HCT116 (cell line): ENCODE results near the gene SLC23A1. TPM values are rescaled to one million over a fixed set of nuclear protein-coding genes. Genes with fewer than 3 reads are reported as not detected.

Source experiments
- ATAC-seq: fragments of 200-7000 bp; cut with Tn5 transposase; 2 replicates; pipeline ENCODE4 v1.9.1; 2020; ENCODE audit warnings: mild to moderate bottlenecking, moderate library complexity
- BruUV-seq: library from RNA; stranded (reverse); fragments of 400-500 nt; replicated peaks from 2 replicates; lab custom pipeline; 2021; lab: Mats Ljungman, UMichigan
- CTCF ChIA-PET: fragments of 300-600 bp; sonication (Branson Sonifier 250); formaldehyde crosslinking; loops from one replicate; lab custom pipeline; 2021; ENCODE audit warnings: antibody characterized with exemption; lab: Charles Lee
- POLR2A ChIA-PET: fragments of 300-600, 350-600 bp; sonication (Branson Sonifier 250); formaldehyde crosslinking; loops from one replicate; lab custom pipeline; 2021; ENCODE audit warnings: antibody characterized with exemption; lab: Charles Lee
- RAD21 ChIA-PET, 2 experiments: fragments of 300-600 bp; sonication (Branson Sonifier 250); formaldehyde crosslinking; loops; one replicate each; lab custom pipeline; 2023; ENCODE audit warnings: low total read pairs in 2 of 2; ENCODE audit not compliant: uncharacterized antibody in 2 of 2, unreplicated experiment in 2 of 2, low non-redundant PET in 1 of 2; lab: Charles Lee
- DNase-seq: peaks from one replicate; pipeline ENCODE4 v3.0.0-alpha.2; 2010; ENCODE audit warnings: low read depth, low spot score
- H2AFZ ChIP-seq: fragments of 200-600 bp; shearing (Covaris generic), sonication (generic); 2 replicates; pipeline ENCODE4 v1.6.1; 2017; ENCODE audit warnings: low read depth, mixed run types, mixed read lengths, antibody characterized with exemption, low read length; ENCODE audit not compliant: poor library complexity, severe bottlenecking
- H3K27ac ChIP-seq: 2 replicates; pipeline ENCODE4 v1.5.1; 2012; ENCODE audit warnings: low read depth, low read length
- H3K27me3 ChIP-seq: fragments of 200-600 bp; sonication (generic); 2 replicates; pipeline ENCODE4 v1.6.1; 2016; ENCODE audit warnings: mixed run types, low read length, mixed read lengths; ENCODE audit not compliant: insufficient read depth
- H3K36me3 ChIP-seq, 2 experiments: fragments of 200-500 bp in 1 of 2; fragments of 200-600 bp in 1 of 2; sonication (Bioruptor generic) in 1 of 2; sonication (generic) in 1 of 2; 2 replicates each; pipeline versions ENCODE4 v1.5.1 to v1.6.1; 2014 to 2016; ENCODE audit warnings: low read length in 2 of 2, inconsistent platforms in 1 of 2, mixed read lengths in 1 of 2, mixed run types in 1 of 2; ENCODE audit not compliant: insufficient read depth in 2 of 2, control insufficient read depth in 1 of 2
- H3K4me1 ChIP-seq, 2 experiments: fragments of 200-600 bp in 1 of 2; sonication (generic) in 1 of 2; 2 replicates each; pipeline versions ENCODE4 v1.5.1 to v1.6.1; 2012 to 2017; ENCODE audit warnings: low read length in 2 of 2, inconsistent platforms in 1 of 2, mild to moderate bottlenecking in 1 of 2, mixed read lengths in 1 of 2, mixed run types in 1 of 2, moderate library complexity in 1 of 2; ENCODE audit not compliant: insufficient read depth in 2 of 2, control insufficient read depth in 1 of 2
- H3K4me2 ChIP-seq: fragments of 200-600 bp; sonication (generic); 2 replicates; pipeline ENCODE4 v1.6.1; 2017; ENCODE audit warnings: mixed run types, low read length, mixed read lengths
- H3K4me3 ChIP-seq, 2 experiments: fragments of 200-600 bp in 1 of 2; sonication (generic) in 1 of 2; replicated peaks in 1 of 2; 2 replicates each; pipeline ENCODE4 v1.5.1; 2011 to 2016; ENCODE audit warnings: low read length in 2 of 2, control low read depth in 1 of 2, low read depth in 1 of 2, mild to moderate bottlenecking in 1 of 2, mixed read lengths in 1 of 2, mixed run types in 1 of 2
- H3K79me2 ChIP-seq: fragments of 200-600 bp; sonication (generic); 2 replicates; pipeline ENCODE4 v1.6.1; 2017; ENCODE audit warnings: mild to moderate bottlenecking, mixed run types, low read length, moderate library complexity, mixed read lengths; ENCODE audit not compliant: insufficient read depth
- H3K9ac ChIP-seq: fragments of 200-600 bp; sonication (generic); 2 replicates; pipeline ENCODE4 v1.6.1; 2016; ENCODE audit warnings: low read length, mixed read lengths
- H3K9me2 ChIP-seq: fragments of 200-600 bp; sonication (generic), shearing (Covaris generic); 2 replicates; pipeline ENCODE4 v1.6.1; 2017; ENCODE audit warnings: mixed run types, mild to moderate bottlenecking, moderate library complexity; ENCODE audit not compliant: insufficient read depth
- H3K9me3 ChIP-seq, 2 experiments: fragments of 200-500 bp in 1 of 2; fragments of 200-600 bp in 1 of 2; sonication (Bioruptor generic) in 1 of 2; sonication (generic) in 1 of 2; 2 replicates each; pipeline ENCODE4 v1.6.1; 2014 to 2017; ENCODE audit warnings: low read length in 2 of 2, mixed read lengths in 2 of 2, inconsistent platforms in 1 of 2, low read depth in 1 of 2, mild to moderate bottlenecking in 1 of 2, mixed run types in 1 of 2, moderate library complexity in 1 of 2; ENCODE audit not compliant: control insufficient read depth in 1 of 2, insufficient read depth in 1 of 2
- H4K20me1 ChIP-seq: fragments of 200-600 bp; sonication (generic), shearing (Covaris generic); 2 replicates; pipeline ENCODE4 v1.6.1; 2017; ENCODE audit warnings: mixed run types, mild to moderate bottlenecking, moderate library complexity; ENCODE audit not compliant: insufficient read depth
- CBX3 ChIP-seq: IDR thresholded peaks from 2 replicates; pipeline ENCODE4 v1.6.1; 2012; ENCODE audit warnings: low read depth
- CEBPB ChIP-seq: IDR thresholded peaks from 2 replicates; pipeline ENCODE4 v1.6.1; 2012; ENCODE audit warnings: low read depth
- EGR1 ChIP-seq: IDR thresholded peaks from 2 replicates; pipeline ENCODE4 v1.6.1; 2012; ENCODE audit warnings: low read depth
- ELF1 ChIP-seq: IDR thresholded peaks from 2 replicates; pipeline ENCODE4 v1.6.1; 2012; ENCODE audit warnings: low read depth, borderline replicate concordance
- EZH2 ChIP-seq: fragments of 200-600 bp; sonication (generic); IDR thresholded peaks from 2 replicates; pipeline ENCODE4 v1.6.1; 2017; ENCODE audit warnings: antibody characterized with exemption, mixed run types
- EZH2phosphoT487 ChIP-seq: fragments of 200-600 bp; IDR thresholded peaks from 2 replicates; pipeline ENCODE4 v1.6.1; 2018; ENCODE audit warnings: antibody characterized with exemption, borderline replicate concordance
- JUND ChIP-seq: IDR thresholded peaks from 2 replicates; pipeline ENCODE4 v1.6.1; 2012
- POLR2A ChIP-seq: IDR thresholded peaks from 2 replicates; pipeline ENCODE4 v1.7.0; 2011; ENCODE audit warnings: borderline replicate concordance; ENCODE audit not compliant: insufficient read depth, insufficient read length; ENCODE audit errors: extremely low read depth
- POLR2AphosphoS5 ChIP-seq: IDR thresholded peaks from 2 replicates; pipeline ENCODE4 v1.6.1; 2011; ENCODE audit warnings: mild to moderate bottlenecking, low read depth, low read length, moderate library complexity
- SRF ChIP-seq: IDR thresholded peaks from 2 replicates; pipeline ENCODE4 v1.6.1; 2012; ENCODE audit warnings: low read depth
- TCF7L2 ChIP-seq: IDR thresholded peaks from 2 replicates; pipeline ENCODE4 v1.7.0; 2011; ENCODE audit warnings: borderline replicate concordance, inconsistent platforms; ENCODE audit not compliant: insufficient read depth, insufficient read length; ENCODE audit errors: extremely low read depth
- YY1 ChIP-seq: IDR thresholded peaks from 2 replicates; pipeline ENCODE4 v1.6.1; 2011; ENCODE audit warnings: low read length, low read depth, moderate library complexity, mild to moderate bottlenecking; ENCODE audit not compliant: insufficient replicate concordance; ENCODE audit errors: extremely low read depth
- ZFX ChIP-seq: fragments of 450-650 bp; IDR thresholded peaks from 2 replicates; pipeline ENCODE4 v1.6.1; 2017
- intact Hi-C: fragments of 100-400 bp; cut with micrococcal nuclease; formaldehyde crosslinking; loops from 2 replicates; pipeline ENCODE4 v1.10.0; 2022
- total RNA-seq: library from RNA; stranded (reverse); gene quantifications from one replicate; pipeline ENCODE4 v1.2.1, GENCODE V29; 2021; ENCODE audit not compliant: unreplicated experiment
- TF ChIP-seq, protein P1 (sequence below), 3 experiments: fragments of 200-600 bp in 1 of 3; sonication (generic) in 1 of 3; IDR thresholded peaks in 2 of 3; conservative IDR thresholded peaks in 1 of 3; 2 replicates each; pipeline ENCODE4 v1.5.1; 2012 to 2017; ENCODE audit warnings: low read depth in 2 of 3, low read length in 2 of 3, antibody characterized with exemption in 1 of 3, borderline replicate concordance in 1 of 3, control low read depth in 1 of 3, mild to moderate bottlenecking in 1 of 3, mixed read lengths in 1 of 3, mixed run types in 1 of 3, moderate library complexity in 1 of 3; ENCODE audit not compliant: insufficient read depth in 1 of 3
- TF ChIP-seq, protein P2 (sequence below): IDR thresholded peaks from 2 replicates; pipeline ENCODE4 v1.6.1; 2011; ENCODE audit warnings: mild to moderate bottlenecking, low read length, moderate library complexity; ENCODE audit not compliant: insufficient replicate concordance; ENCODE audit errors: extremely low read depth
- TF ChIP-seq, protein P3 (sequence below): IDR thresholded peaks from 2 replicates; pipeline ENCODE4 v1.6.1; 2012

SLC23A1 gene
- total RNA-seq, 1 experiment from 2014 or later: not detected

GRCh38 chr5:139415869-139416268 lies 32.8 kb upstream of the SLC23A1 start:
- H3K9ac ChIP-seq: no peak overlapping the region
- H3K4me1 ChIP-seq: peaks cover 3 to 18% of the 10 kb centered on the region in 2 experiments; a peak in 3 of 4 replicates
- no peak overlapping the region for H3K27ac ChIP-seq
- intact Hi-C loops: no loop called here
- H4K20me1 ChIP-seq: no peaks in the 10 kb centered on the region
- H3K79me2 ChIP-seq: no peaks in the 10 kb centered on the region
- DNase-seq (no peak), ATAC-seq (no peak)
- H3K4me3 ChIP-seq: no peak overlapping the region
- no peaks in the 10 kb centered on the region for H3K27me3 ChIP-seq
- TF ChIP-seq POLR2A (no peak), CBX3 (no peak), EGR1 (no peak), JUND (no peak)
- CTCF ChIA-PET: no interaction called here
- RAD21 ChIA-PET: no interaction called here
- no peaks in the 10 kb centered on the region for H3K9me2 ChIP-seq
- no peak overlapping the region for H3K4me2 ChIP-seq
- POLR2A ChIA-PET: no interaction called here
- BruUV-seq: no TSS peak
- H3K36me3 ChIP-seq: no peaks in the 10 kb centered on the region
- no peaks in the 10 kb centered on the region for H3K9me3 ChIP-seq
- H2AFZ ChIP-seq: no peak overlapping the region

- intact Hi-C loops: no loop called here
- no peaks in the 10 kb centered on the region for H3K9me2 ChIP-seq
- TF ChIP-seq CEBPB (no peak), EGR1 (no peak), YY1 (no peak), ELF1 (no peak), ZFX (no peak), CBX3 (no peak), POLR2A (no peak), EZH2phosphoT487 (no peak), EZH2 (no peak), TCF7L2 (no peak), POLR2AphosphoS5 (no peak), SRF (no peak)
- TF ChIP-seq, protein P1, sequence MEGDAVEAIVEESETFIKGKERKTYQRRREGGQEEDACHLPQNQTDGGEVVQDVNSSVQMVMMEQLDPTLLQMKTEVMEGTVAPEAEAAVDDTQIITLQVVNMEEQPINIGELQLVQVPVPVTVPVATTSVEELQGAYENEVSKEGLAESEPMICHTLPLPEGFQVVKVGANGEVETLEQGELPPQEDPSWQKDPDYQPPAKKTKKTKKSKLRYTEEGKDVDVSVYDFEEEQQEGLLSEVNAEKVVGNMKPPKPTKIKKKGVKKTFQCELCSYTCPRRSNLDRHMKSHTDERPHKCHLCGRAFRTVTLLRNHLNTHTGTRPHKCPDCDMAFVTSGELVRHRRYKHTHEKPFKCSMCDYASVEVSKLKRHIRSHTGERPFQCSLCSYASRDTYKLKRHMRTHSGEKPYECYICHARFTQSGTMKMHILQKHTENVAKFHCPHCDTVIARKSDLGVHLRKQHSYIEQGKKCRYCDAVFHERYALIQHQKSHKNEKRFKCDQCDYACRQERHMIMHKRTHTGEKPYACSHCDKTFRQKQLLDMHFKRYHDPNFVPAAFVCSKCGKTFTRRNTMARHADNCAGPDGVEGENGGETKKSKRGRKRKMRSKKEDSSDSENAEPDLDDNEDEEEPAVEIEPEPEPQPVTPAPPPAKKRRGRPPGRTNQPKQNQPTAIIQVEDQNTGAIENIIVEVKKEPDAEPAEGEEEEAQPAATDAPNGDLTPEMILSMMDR (IDR thresholded peaks at IDR 0.05 in 2 of 3, conservative IDR thresholded peaks at IDR 0.05 in 1 of 3; ENCODE audit: borderline replicate concordance in 1 of 3, insufficient read depth in 1 of 3, low read depth in 2 of 3, low read length in 2 of 3): no peak
- TF ChIP-seq, protein P2, sequence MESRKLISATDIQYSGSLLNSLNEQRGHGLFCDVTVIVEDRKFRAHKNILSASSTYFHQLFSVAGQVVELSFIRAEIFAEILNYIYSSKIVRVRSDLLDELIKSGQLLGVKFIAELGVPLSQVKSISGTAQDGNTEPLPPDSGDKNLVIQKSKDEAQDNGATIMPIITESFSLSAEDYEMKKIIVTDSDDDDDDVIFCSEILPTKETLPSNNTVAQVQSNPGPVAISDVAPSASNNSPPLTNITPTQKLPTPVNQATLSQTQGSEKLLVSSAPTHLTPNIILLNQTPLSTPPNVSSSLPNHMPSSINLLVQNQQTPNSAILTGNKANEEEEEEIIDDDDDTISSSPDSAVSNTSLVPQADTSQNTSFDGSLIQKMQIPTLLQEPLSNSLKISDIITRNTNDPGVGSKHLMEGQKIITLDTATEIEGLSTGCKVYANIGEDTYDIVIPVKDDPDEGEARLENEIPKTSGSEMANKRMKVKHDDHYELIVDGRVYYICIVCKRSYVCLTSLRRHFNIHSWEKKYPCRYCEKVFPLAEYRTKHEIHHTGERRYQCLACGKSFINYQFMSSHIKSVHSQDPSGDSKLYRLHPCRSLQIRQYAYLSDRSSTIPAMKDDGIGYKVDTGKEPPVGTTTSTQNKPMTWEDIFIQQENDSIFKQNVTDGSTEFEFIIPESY: no peak
- TF ChIP-seq, protein P3, sequence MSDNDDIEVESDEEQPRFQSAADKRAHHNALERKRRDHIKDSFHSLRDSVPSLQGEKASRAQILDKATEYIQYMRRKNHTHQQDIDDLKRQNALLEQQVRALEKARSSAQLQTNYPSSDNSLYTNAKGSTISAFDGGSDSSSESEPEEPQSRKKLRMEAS: no peak
- ChIA-PET RAD21 (no interaction called here), POLR2A (no interaction called here), CTCF (no interaction called here)
- no peaks in the 10 kb centered on the region for H3K27me3 ChIP-seq
- no peak for DNase-seq
- H4K20me1 ChIP-seq: no peaks in the 10 kb centered on the region
- no peak for ATAC-seq
- H3K27ac ChIP-seq: no peak overlapping the region
- H3K79me2 ChIP-seq: no peaks in the 10 kb centered on the region
- H2AFZ ChIP-seq: no peak overlapping the region
- no TSS peak for BruUV-seq
- H3K4me1 ChIP-seq: peaks cover 3 to 18% of the 10 kb centered on the region in 2 experiments; a peak in 3 of 4 replicates
- H3K4me3 ChIP-seq: no peak overlapping the region
- H3K36me3 ChIP-seq: no peaks in the 10 kb centered on the region
- H3K9me3 ChIP-seq: no peaks in the 10 kb centered on the region
- no peak overlapping the region for H3K4me2 ChIP-seq
- H3K9ac ChIP-seq: no peak overlapping the region
Measured at GRCh38 chr5:139415221-139415861, 32.2 kb upstream of the SLC23A1 start.
